Esophagus squamous epithelium (tissue), 5 donors: ENCODE measurements around the gene CA14. TPM values are rescaled to one million over a fixed set of nuclear protein-coding genes. Genes with fewer than 3 reads are reported as not detected.

Experiments used
- DNase-seq: peaks from one replicate; lab custom pipeline; 2025; lab: John Stamatoyannopoulos, UW
- H3K27ac ChIP-seq, 4 donors: fragments of 200-600 bp; sonication (generic); one replicate each; pipeline ENCODE4 v1.5.1; 2016 to 2019; ENCODE audit warnings: mild to moderate bottlenecking in 1 of 4
- H3K27me3 ChIP-seq, 4 donors: fragments of 200-600 bp; sonication (generic); 1 replicate in 3 of 4; 2 replicates in 1 of 4; pipeline versions ENCODE4 v1.5.1 to v1.6.0; 2017 to 2021; ENCODE audit warnings: antibody characterized with exemption in 1 of 4
- H3K36me3 ChIP-seq, 3 donors: fragments of 200-600 bp; sonication (generic); one replicate each; pipeline ENCODE4 v1.5.1; 2016 to 2019
- H3K4me1 ChIP-seq, 3 donors: fragments of 200-600 bp; sonication (generic); one replicate each; pipeline ENCODE4 v1.5.1; 2017 to 2019
- H3K4me3 ChIP-seq, 4 donors: fragments of 200-600 bp; sonication (generic); 1 replicate in 3 of 4; 2 replicates in 1 of 4; pipeline ENCODE4 v1.5.1; 2016 to 2019; ENCODE audit warnings: mild to moderate bottlenecking in 2 of 4, moderate library complexity in 1 of 4
- H3K9me3 ChIP-seq, 3 donors: fragments of 200-600 bp; sonication (generic); one replicate each; pipeline ENCODE4 v1.5.1; 2016 to 2019
- CTCF ChIP-seq, 6 experiments: fragments of 450-650 bp in 4 of 6; fragments of 200-600 bp in 2 of 6; sonication (generic) in 2 of 6; IDR thresholded peaks; one replicate each; pipeline ENCODE4 v1.5.1; 2016 to 2019; ENCODE audit warnings: antibody characterized with exemption in 6 of 6, mild to moderate bottlenecking in 4 of 6, moderate library complexity in 4 of 6
- POLR2A ChIP-seq, 4 donors: fragments of 450-650 bp; IDR thresholded peaks; one replicate each; pipeline ENCODE4 v1.6.1; 2017; ENCODE audit warnings: antibody characterized with exemption in 4 of 4, mild to moderate bottlenecking in 4 of 4, moderate library complexity in 3 of 4
- WGBS, 2 donors: methylation state at CpG; one replicate each; pipeline ENCODE4 v1.1.5; 2018; 5-methylcytosine and 5-hydroxymethylcytosine counted together
- intact Hi-C: fragments of 100-400 bp; cut with DNase I; formaldehyde crosslinking; loops from one replicate; pipeline ENCODE4 v1.15.0; 2022
- total RNA-seq, 4 donors: library from RNA; depleted of rRNA; stranded (reverse); fragments of >200 nt; gene quantifications; one replicate each; pipeline ENCODE4 v1.1.0, GENCODE V29; 2016
- donor health status: DM: yes; HTN: yes; CAD: no.

CA14 gene
- total RNA-seq, 4 donors from 2014 or later: not detected

- Histone ChIP-seq H3K9me3 (no peaks in the 10 kb centered on the region), H3K36me3 (peaks cover 7 to 40% (median 17%) of the 10 kb centered on the region in 3 donors), H3K27me3 (no peaks in the 10 kb centered on the region), H3K4me3 (peak within 1 kb of the TSS; percentile 89 to 98 (median 96)), H3K4me1 (peaks cover 15 to 47% (median 19%) of the 10 kb centered on the region in 3 donors), H3K27ac (peak within 1 kb of the TSS; percentile 94 to 99 (median 99))
- DNase-seq: peak; percentile 89
- TF ChIP-seq CTCF (IDR thresholded peaks at IDR 0.05) (no peak), POLR2A (IDR thresholded peaks at IDR 0.05) (peak in 3 of 4 donors; percentile 15 to 74 (median 30))
- intact Hi-C loops: no loop called here
- 2 to 3% methylated on average over 8 to 12 of the region's 49 CpGs for WGBS, 2 donors
Observed at GRCh38 chr1:150268705-150269403, 11.3 kb downstream of the CA14 start, which contains the start of gene APH1A. Gene APH1A, minus strand, starts transcription at chr1:150269016. Its CDS starts 206 bp downstream, at chr1:150268810.

GRCh38 chr1:150269451-150269850, 11.9 kb downstream of the CA14 start:
- intact Hi-C loops: no loop called here

GRCh38 chr1:150271291-150271959, 13.9 kb downstream of the CA14 start:
- Histone ChIP-seq H3K27ac (peak overlapping the region in 3 of 4 donors; percentile 37 to 72 (median 45)), H3K27me3 (no peaks in the 10 kb centered on the region), H3K9me3 (no peaks in the 10 kb centered on the region), H3K36me3 (peaks cover 5 to 33% (median 6%) of the 10 kb centered on the region in 3 donors), H3K4me3 (no peak overlapping the region), H3K4me1 (peaks cover 15 to 50% (median 19%) of the 10 kb centered on the region in 3 donors)
- DNase-seq: no peak
- intact Hi-C loops: no loop called here
- WGBS, 2 donors: 88 to 92% methylated on average over 4 to 7 of the region's 7 CpGs
- no peak for TF ChIP-seq POLR2A (IDR thresholded peaks at IDR 0.05)
- no peak for TF ChIP-seq CTCF (IDR thresholded peaks at IDR 0.05)

More at GRCh38 chr1:150269451-150269850, 11.9 kb downstream of the CA14 start:
- Histone ChIP-seq H3K27me3 (no peaks in the 10 kb centered on the region), H3K4me3 (peak overlapping the region; percentile 89 to 98 (median 96)), H3K4me1 (peaks cover 15 to 50% (median 19%) of the 10 kb centered on the region in 3 donors), H3K36me3 (peaks cover 7 to 38% (median 17%) of the 10 kb centered on the region in 3 donors), H3K9me3 (no peaks in the 10 kb centered on the region), H3K27ac (peak overlapping the region; percentile 94 to 99 (median 99))
- TF ChIP-seq CTCF (IDR thresholded peaks at IDR 0.05): no peak
- TF ChIP-seq POLR2A (IDR thresholded peaks at IDR 0.05): no peak
- WGBS, 2 donors: 32 to 34% methylated on average over 10 of the region's 10 CpGs
- DNase-seq: no peak

- WGBS, 2 donors: 54 to 61% methylated on average over 1 of the region's 1 CpG
- Histone ChIP-seq H3K9me3 (no peaks in the 10 kb centered on the region), H3K4me1 (peaks cover 0 to 34% (median 8%) of the 10 kb centered on the region in 3 donors), H3K36me3 (peaks cover 0 to 30% (median 0%) of the 10 kb centered on the region in 3 donors), H3K4me3 (peak overlapping the region in 2 of 4 donors; percentile 8 to 34), H3K27me3 (no peaks in the 10 kb centered on the region), H3K27ac (peak overlapping the region in 3 of 4 donors; percentile 37 to 72 (median 45))
- no peak for TF ChIP-seq CTCF (IDR thresholded peaks at IDR 0.05)
- no peak for TF ChIP-seq POLR2A (IDR thresholded peaks at IDR 0.05)
- intact Hi-C loops: no loop called here
- no peak for DNase-seq
Observed at GRCh38 chr1:150273311-150273710, 15.7 kb downstream of the CA14 start.
